ENCODE data around the gene CD320.
"Not testable (repeated sequence)": the region's sequence is repeated elsewhere in the genome, so short reads cannot be mapped to it uniquely, and the experiment has no call there.

The CD320 gene

GRCh38 chr19:8306235-8307054 lies 1.7 kb downstream of the CD320 start:
- no peak for DNase-seq

GRCh38 chr19:8305798-8306197 lies 2.4 kb downstream of the CD320 start:
- no peak for DNase-seq

GRCh38 chr19:8304841-8305621 lies 3.1 kb downstream of the CD320 start:
- DNase-seq, result no peak

GRCh38 chr19:8302734-8303133 lies 5.4 kb downstream of the CD320 start:
- no peak for DNase-seq

- DNase-seq, result no peak
These were observed 5.8 kb downstream of the CD320 start for GRCh38 chr19:8302357-8302691.

- DNase-seq, result not testable (repeated sequence)
These were observed 16.8 kb downstream of the CD320 start for GRCh38 chr19:8291337-8291736.

- not testable (repeated sequence) for DNase-seq
These were observed 31.6 kb downstream of the CD320 start for GRCh38 chr19:8276508-8276907.

GRCh38 chr19:8269724-8270123 lies 38.4 kb downstream of the CD320 start:
- DNase-seq, result no peak

- no peak for DNase-seq
These were observed 42.3 kb downstream of the CD320 start for GRCh38 chr19:8265872-8266271.

- DNase-seq, result not testable (repeated sequence)
These were observed 43.9 kb downstream of the CD320 start for GRCh38 chr19:8264248-8264647.

GRCh38 chr19:8262431-8262830 lies 45.7 kb downstream of the CD320 start:
- DNase-seq, result no peak

GRCh38 chr19:8261881-8262280 lies 46.3 kb downstream of the CD320 start:
- no peak for DNase-seq

GRCh38 chr19:8261347-8261746 lies 46.8 kb downstream of the CD320 start:
- no peak for DNase-seq

GRCh38 chr19:8259922-8260247 lies 48.3 kb downstream of the CD320 start:
- no peak for DNase-seq

GRCh38 chr19:8259142-8259921 lies 48.8 kb downstream of the CD320 start:
- DNase-seq, result no peak

- no peak for DNase-seq
These were observed 51.1 kb downstream of the CD320 start for GRCh38 chr19:8257052-8257443.

- DNase-seq, result no peak
These were observed 51.7 kb downstream of the CD320 start for GRCh38 chr19:8256276-8257051.

GRCh38 chr19:8255426-8256125 lies 52.6 kb downstream of the CD320 start:
- no peak for DNase-seq

- DNase-seq, result no peak
These were observed 53.7 kb downstream of the CD320 start for GRCh38 chr19:8254286-8255001.

GRCh38 chr19:8253678-8254077 lies 54.5 kb downstream of the CD320 start:
- DNase-seq, result no peak

- DNase-seq, result no peak
These were observed 55.1 kb downstream of the CD320 start for GRCh38 chr19:8252922-8253589.

All from NCI-H187 treated with DMSO at 0.1 percent for 48 hours (cell line).